DOHH2 (cell line): Measurements from ENCODE around the gene TGFBR3L.

ENCODE experiments used
- H3F3A ChIP-seq: fragments of 200-600 bp; sonication (generic), shearing (Covaris generic); 2 replicates; pipeline ENCODE4 v1.6.0; 2016; ENCODE audit warnings: antibody characterized with exemption, mild to moderate bottlenecking; ENCODE audit not compliant: control insufficient read depth, insufficient read depth
- H3K27ac ChIP-seq: fragments of 200-600 bp; sonication (generic); 2 replicates; pipeline ENCODE4 v1.5.1; 2014; ENCODE audit warnings: low read depth, mild to moderate bottlenecking, low read length, moderate library complexity
- H3K27me3 ChIP-seq: fragments of 200-600 bp; sonication (generic); 2 replicates; pipeline ENCODE4 v1.6.1; 2014; ENCODE audit warnings: mild to moderate bottlenecking, low read length, mixed read lengths; ENCODE audit not compliant: control insufficient read depth
- H3K36me3 ChIP-seq: fragments of 200-600 bp; sonication (generic); 2 replicates; pipeline ENCODE4 v1.6.1; 2014; ENCODE audit warnings: mild to moderate bottlenecking, low read length, moderate library complexity, mixed read lengths; ENCODE audit not compliant: control insufficient read depth
- H3K4me1 ChIP-seq: fragments of 200-600 bp; sonication (generic); 2 replicates; pipeline ENCODE4 v1.6.1; 2014; ENCODE audit warnings: mild to moderate bottlenecking, low read length, mixed read lengths; ENCODE audit not compliant: control insufficient read depth
- H3K4me2 ChIP-seq: fragments of 200-600 bp; sonication (generic); 2 replicates; pipeline ENCODE4 v1.6.0; 2014; ENCODE audit warnings: mild to moderate bottlenecking, low read length, moderate library complexity
- H3K4me3 ChIP-seq: fragments of 200-600 bp; sonication (generic); 2 replicates; pipeline ENCODE4 v1.5.1; 2014; ENCODE audit warnings: mild to moderate bottlenecking, low read length, mixed read lengths
- H3K79me2 ChIP-seq: fragments of 200-600 bp; sonication (generic); 2 replicates; pipeline ENCODE4 v1.6.1; 2014; ENCODE audit warnings: mild to moderate bottlenecking, low read length, mixed read lengths; ENCODE audit not compliant: control insufficient read depth
- H3K9me2 ChIP-seq: fragments of 200-600 bp; sonication (generic); replicated peaks from 2 replicates; pipeline ENCODE4 v1.6.1; 2014; ENCODE audit warnings: mild to moderate bottlenecking, low read length, mixed read lengths; ENCODE audit not compliant: control insufficient read depth
- H3K9me3 ChIP-seq: fragments of 200-600 bp; sonication (generic); 2 replicates; pipeline ENCODE4 v1.6.1; 2014; ENCODE audit warnings: antibody characterized with exemption, low read length, mixed read lengths; ENCODE audit not compliant: control insufficient read depth, insufficient read depth
- H4K20me1 ChIP-seq: fragments of 200-600 bp; sonication (generic); 2 replicates; pipeline ENCODE4 v1.6.0; 2014; ENCODE audit warnings: low read depth, mild to moderate bottlenecking, antibody characterized with exemption, low read length, moderate library complexity; ENCODE audit not compliant: control insufficient read depth, insufficient read depth
- CTCF ChIP-seq: fragments of 200-600 bp; sonication (generic); IDR thresholded peaks from one replicate; pipeline ENCODE4 v1.5.1; 2014; ENCODE audit warnings: antibody characterized with exemption, mild to moderate bottlenecking, low read depth, low read length; ENCODE audit not compliant: poor library complexity, severe bottlenecking
- EZH2phosphoT487 ChIP-seq: fragments of 200-600 bp; sonication (generic); IDR thresholded peaks from 2 replicates; pipeline ENCODE4 v1.6.1; 2017; ENCODE audit warnings: borderline replicate concordance, mild to moderate bottlenecking, antibody characterized with exemption, low read length, moderate library complexity, mixed read lengths

Gene TGFBR3L

GRCh38 chr19:7942981-7943443 lies 28.4 kb downstream of the TGFBR3L start:
- no peaks in the 10 kb centered on the region; the same call in 1 of the 2 replicates for H3F3A ChIP-seq
- H3K27me3 ChIP-seq: no peaks in the 10 kb centered on the region
- TF ChIP-seq EZH2phosphoT487 (no peak), CTCF (no peak)
- peak overlapping the region; percentile 98 for H3K4me3 ChIP-seq
- H3K27ac ChIP-seq: peak overlapping the region; percentile 69
- H3K9me3 ChIP-seq: no peaks in the 10 kb centered on the region
- peaks cover 22% of the 10 kb centered on the region for H3K4me1 ChIP-seq
- no peaks in the 10 kb centered on the region for H3K9me2 ChIP-seq
- peaks cover 4% of the 10 kb centered on the region; the same call in 1 of the 2 replicates for H4K20me1 ChIP-seq
- peaks cover 38% of the 10 kb centered on the region for H3K36me3 ChIP-seq
- peaks cover 60% of the 10 kb centered on the region for H3K79me2 ChIP-seq
- peak overlapping the region; percentile 76 for H3K4me2 ChIP-seq

GRCh38 chr19:7943444-7944176 lies 29.0 kb downstream of the TGFBR3L start, which contains the start of gene TIMM44:
Gene TIMM44 (minus strand): TSS chr19:7943666. CDS start chr19:7943651, 15 bp downstream.
- Histone ChIP-seq H3K4me2 (peak within 1 kb of the TSS; percentile 99), H3F3A (no peaks in the 10 kb centered on the region; the same call in 1 of the 2 replicates), H3K4me3 (peak within 1 kb of the TSS; percentile 98), H3K27me3 (no peaks in the 10 kb centered on the region), H3K9me3 (no peaks in the 10 kb centered on the region), H3K9me2 (no peaks in the 10 kb centered on the region), H3K79me2 (peaks cover 57% of the 10 kb centered on the region), H4K20me1 (peaks cover 4% of the 10 kb centered on the region; the same call in 1 of the 2 replicates), H3K27ac (peak within 1 kb of the TSS; percentile 69), H3K4me1 (peaks cover 22% of the 10 kb centered on the region), H3K36me3 (peaks cover 33% of the 10 kb centered on the region)
- TF ChIP-seq CTCF (no peak), EZH2phosphoT487 (no peak)

GRCh38 chr19:7944177-7944761 lies 29.6 kb downstream of the TGFBR3L start:
- Histone ChIP-seq H3K9me3 (no peaks in the 10 kb centered on the region), H3K9me2 (no peaks in the 10 kb centered on the region), H4K20me1 (peaks cover 4% of the 10 kb centered on the region; the same call in 1 of the 2 replicates), H3K4me2 (peak overlapping the region; percentile 99), H3K36me3 (peaks cover 29% of the 10 kb centered on the region), H3K79me2 (peaks cover 52% of the 10 kb centered on the region), H3K27ac (peak overlapping the region; percentile 68), H3K4me1 (peaks cover 22% of the 10 kb centered on the region), H3K27me3 (no peaks in the 10 kb centered on the region), H3K4me3 (peak overlapping the region; percentile 98), H3F3A (no peaks in the 10 kb centered on the region; the same call in 1 of the 2 replicates)
- TF ChIP-seq CTCF (peak; percentile 95), EZH2phosphoT487 (no peak)
